Measurements from ENCODE around the gene PLA2G1B. TPM values are rescaled to one million over a fixed set of nuclear protein-coding genes. Genes with fewer than 3 reads are reported as not detected.

PLA2G1B gene
- total and polyA plus RNA-seq, 12 donors: 1.3 to 18.7 (median 4.9) TPM; not detected in 1

GRCh38 chr12:120376009-120376408 is 48.4 kb upstream of the PLA2G1B start:
- no peaks in the 10 kb centered on the region for H3K27me3 ChIP-seq

GRCh38 chr12:120373683-120374082 is 46.1 kb upstream of the PLA2G1B start:
- H3K27me3 ChIP-seq: no peaks in the 10 kb centered on the region

More at GRCh38 chr12:120376009-120376408, 48.4 kb upstream of the PLA2G1B start:
- H3K27ac ChIP-seq: no peak overlapping the region
- no peak overlapping the region for H3K4me3 ChIP-seq
- TF ChIP-seq POLR2A (IDR thresholded peaks at IDR 0.05): no peak
- no peak for TF ChIP-seq CTCF (IDR thresholded peaks at IDR 0.05)
- DNase-seq: no peak
- no peaks in the 10 kb centered on the region for H3K9me3 ChIP-seq (replicated peaks in 1 of 3)
- no peaks in the 10 kb centered on the region for H3K36me3 ChIP-seq (replicated peaks in 1 of 2)
- 40 to 59% (median 56%) methylated on average over 2 of the region's 2 CpGs for WGBS, 4 donors
- intact Hi-C loops (cut with DNase I): no loop called here
- peaks cover 3 to 14% of the 10 kb centered on the region in 2 donors for H3K4me1 ChIP-seq (replicated peaks in 1 of 2)

GRCh38 chr12:120370343-120371243 is 43.0 kb upstream of the PLA2G1B start:
- DNase-seq: no peak
- intact Hi-C loops (cut with DNase I): no loop called here
- Histone ChIP-seq H3K4me3 (no peak overlapping the region), H3K4me1 (replicated peaks in 1 of 2) (peaks cover 9 to 15% of the 10 kb centered on the region in 2 donors), H3K27me3 (no peaks in the 10 kb centered on the region), H3K9me3 (replicated peaks in 1 of 3) (no peaks in the 10 kb centered on the region), H3K36me3 (replicated peaks in 1 of 2) (no peaks in the 10 kb centered on the region), H3K27ac (no peak overlapping the region)
- WGBS, 4 donors: 58 to 64% (median 61%) methylated on average over 7 of the region's 7 CpGs
- TF ChIP-seq CTCF (IDR thresholded peaks at IDR 0.05) (no peak), POLR2A (IDR thresholded peaks at IDR 0.05) (no peak)

More at GRCh38 chr12:120373683-120374082, 46.1 kb upstream of the PLA2G1B start:
- no peak for TF ChIP-seq POLR2A (IDR thresholded peaks at IDR 0.05)
- TF ChIP-seq CTCF (IDR thresholded peaks at IDR 0.05): no peak
- Histone ChIP-seq H3K9me3 (replicated peaks in 1 of 3) (no peaks in the 10 kb centered on the region), H3K27ac (no peak overlapping the region), H3K36me3 (replicated peaks in 1 of 2) (no peaks in the 10 kb centered on the region), H3K4me1 (replicated peaks in 1 of 2) (peaks cover 8 to 14% of the 10 kb centered on the region in 2 donors), H3K4me3 (no peak overlapping the region)
- DNase-seq: no peak
- intact Hi-C loops (cut with DNase I): no loop called here
- 87 to 94% (median 90%) methylated on average over 8 of the region's 8 CpGs for WGBS, 4 donors

- no peak overlapping the region for H3K27ac ChIP-seq
- 8 to 23% (median 11%) methylated on average over 11 to 26 of the region's 26 CpGs for WGBS, 4 donors
- no peak for DNase-seq
- TF ChIP-seq CTCF (IDR thresholded peaks at IDR 0.05) (no peak), POLR2A (IDR thresholded peaks at IDR 0.05) (no peak)
- no peaks in the 10 kb centered on the region for H3K27me3 ChIP-seq
- no peaks in the 10 kb centered on the region for H3K9me3 ChIP-seq (replicated peaks in 1 of 3)
- H3K36me3 ChIP-seq (replicated peaks in 1 of 2): no peaks in the 10 kb centered on the region
- peak overlapping the region in 1 of 4 donors; percentile 83 for H3K4me3 ChIP-seq
- intact Hi-C loops (cut with DNase I): no loop called here
- peaks cover 11 to 17% of the 10 kb centered on the region in 2 donors for H3K4me1 ChIP-seq (replicated peaks in 1 of 2)
These were observed 42.2 kb upstream of the PLA2G1B start for GRCh38 chr12:120369603-120370342.

All from adrenal gland (tissue), 12 donors.